ENCODE results near the gene PTPRQ. TPM values are rescaled to one million over a fixed set of nuclear protein-coding genes. Genes with fewer than 3 reads are reported as not detected.

The PTPRQ gene
- total RNA-seq, 2 donors from 2014 or later = 11.9 to 17.6 TPM

DNA sequence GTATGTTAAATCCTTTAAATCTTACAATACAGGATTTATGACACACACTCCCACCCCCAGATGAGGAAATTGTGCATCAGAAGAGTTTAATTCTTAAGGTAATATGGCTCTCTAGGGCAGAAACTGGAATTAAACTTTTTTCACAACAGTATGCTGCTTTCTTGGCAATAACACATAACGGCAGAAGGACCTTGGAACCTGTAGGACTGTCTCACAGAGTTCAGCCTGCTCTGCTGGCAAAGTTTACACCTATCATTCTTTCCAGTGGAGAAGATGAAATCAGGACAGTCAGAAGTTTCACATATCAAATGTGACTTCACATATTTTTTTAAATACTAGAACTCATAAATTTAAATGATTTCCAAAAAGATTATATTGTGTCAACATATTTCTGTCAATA is 232.8 kb downstream of the PTPRQ start:
- Histone ChIP-seq H3K4me1 (no peaks in the 10 kb centered on the region), H3K27ac (no peak overlapping the region)

DNA sequence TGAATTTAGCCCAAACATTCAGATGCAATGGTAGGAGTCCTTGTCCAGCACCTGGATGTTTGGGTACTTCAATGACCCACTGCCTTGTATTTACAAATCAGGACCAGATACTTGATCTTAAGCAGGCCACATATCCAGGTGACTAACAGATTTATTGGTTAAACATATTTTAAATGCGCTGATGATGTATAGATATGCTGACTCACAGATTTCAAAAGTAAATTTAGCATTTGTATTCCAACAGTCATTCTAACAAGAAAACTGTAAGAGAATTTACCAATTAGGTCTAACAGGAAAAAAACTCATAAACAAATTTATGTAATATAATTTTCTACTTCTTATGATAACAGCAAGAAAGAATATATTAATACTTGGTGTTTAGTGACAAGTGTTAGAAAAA is 234.0 kb downstream of the PTPRQ start:
- DNase-seq (ENCODE audit: low spot score) = no peak
- no peak overlapping the region for H3K4me3 ChIP-seq
- TF ChIP-seq, protein P1, sequence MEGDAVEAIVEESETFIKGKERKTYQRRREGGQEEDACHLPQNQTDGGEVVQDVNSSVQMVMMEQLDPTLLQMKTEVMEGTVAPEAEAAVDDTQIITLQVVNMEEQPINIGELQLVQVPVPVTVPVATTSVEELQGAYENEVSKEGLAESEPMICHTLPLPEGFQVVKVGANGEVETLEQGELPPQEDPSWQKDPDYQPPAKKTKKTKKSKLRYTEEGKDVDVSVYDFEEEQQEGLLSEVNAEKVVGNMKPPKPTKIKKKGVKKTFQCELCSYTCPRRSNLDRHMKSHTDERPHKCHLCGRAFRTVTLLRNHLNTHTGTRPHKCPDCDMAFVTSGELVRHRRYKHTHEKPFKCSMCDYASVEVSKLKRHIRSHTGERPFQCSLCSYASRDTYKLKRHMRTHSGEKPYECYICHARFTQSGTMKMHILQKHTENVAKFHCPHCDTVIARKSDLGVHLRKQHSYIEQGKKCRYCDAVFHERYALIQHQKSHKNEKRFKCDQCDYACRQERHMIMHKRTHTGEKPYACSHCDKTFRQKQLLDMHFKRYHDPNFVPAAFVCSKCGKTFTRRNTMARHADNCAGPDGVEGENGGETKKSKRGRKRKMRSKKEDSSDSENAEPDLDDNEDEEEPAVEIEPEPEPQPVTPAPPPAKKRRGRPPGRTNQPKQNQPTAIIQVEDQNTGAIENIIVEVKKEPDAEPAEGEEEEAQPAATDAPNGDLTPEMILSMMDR (IDR thresholded peaks at IDR 0.05) = no peak
- no peaks in the 10 kb centered on the region for H3K36me3 ChIP-seq
- no peaks in the 10 kb centered on the region for H3K27me3 ChIP-seq
- H3K4me1 ChIP-seq = no peaks in the 10 kb centered on the region
- H3K27ac ChIP-seq = no peak overlapping the region
- H3K9me3 ChIP-seq = no peaks in the 10 kb centered on the region

More for the DNA sequence above, 232.8 kb downstream of the PTPRQ start:
- Histone ChIP-seq H3K27me3 (no peaks in the 10 kb centered on the region), H3K36me3 (no peaks in the 10 kb centered on the region), H3K9me3 (no peaks in the 10 kb centered on the region), H3K4me3 (no peak overlapping the region)
- TF ChIP-seq, protein P1 (IDR thresholded peaks at IDR 0.05) = no peak
- DNase-seq (ENCODE audit: low spot score) = no peak

DNA sequence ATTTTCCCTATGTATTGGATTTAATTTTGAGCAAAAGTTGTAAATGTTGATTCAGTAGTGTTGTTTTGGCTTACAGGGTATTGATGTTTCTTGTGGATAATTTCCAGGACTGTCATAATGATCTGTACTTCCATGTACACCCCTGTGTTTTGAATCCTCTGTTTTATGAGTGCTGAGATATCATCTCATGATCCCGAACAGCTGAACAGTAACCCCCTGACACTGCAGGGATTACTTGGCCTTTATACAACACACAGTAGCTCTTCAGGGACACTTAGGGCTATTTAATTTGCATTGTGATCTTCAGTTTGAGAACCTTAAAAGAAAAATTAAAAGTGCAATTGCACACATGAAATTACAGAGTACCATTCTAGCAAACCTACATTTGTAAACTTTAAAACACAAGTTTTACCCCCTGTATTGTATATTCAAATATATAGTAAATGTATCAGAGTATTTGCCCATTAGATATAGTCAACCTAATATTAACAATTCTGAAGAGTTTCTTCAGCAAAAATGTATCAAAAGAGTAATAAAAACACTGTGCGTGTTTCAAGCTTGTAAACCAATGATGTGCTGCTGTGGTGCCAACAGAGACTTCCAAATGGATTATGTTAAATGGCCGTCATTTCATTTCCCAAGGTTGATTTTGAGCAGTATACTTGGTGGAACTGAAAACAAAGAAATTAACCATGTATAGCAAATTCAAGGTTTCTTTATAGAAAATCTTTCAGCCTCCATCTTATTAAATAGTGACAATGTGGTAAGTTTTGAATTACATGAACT is 235.5 kb downstream of the PTPRQ start:
- no peak for DNase-seq (ENCODE audit: low spot score)
- Histone ChIP-seq H3K27me3 (no peaks in the 10 kb centered on the region), H3K27ac (no peak overlapping the region), H3K4me1 (no peaks in the 10 kb centered on the region), H3K4me3 (no peak overlapping the region), H3K9me3 (no peaks in the 10 kb centered on the region), H3K36me3 (no peaks in the 10 kb centered on the region)
- TF ChIP-seq, protein P1 (IDR thresholded peaks at IDR 0.05) = no peak

DNA sequence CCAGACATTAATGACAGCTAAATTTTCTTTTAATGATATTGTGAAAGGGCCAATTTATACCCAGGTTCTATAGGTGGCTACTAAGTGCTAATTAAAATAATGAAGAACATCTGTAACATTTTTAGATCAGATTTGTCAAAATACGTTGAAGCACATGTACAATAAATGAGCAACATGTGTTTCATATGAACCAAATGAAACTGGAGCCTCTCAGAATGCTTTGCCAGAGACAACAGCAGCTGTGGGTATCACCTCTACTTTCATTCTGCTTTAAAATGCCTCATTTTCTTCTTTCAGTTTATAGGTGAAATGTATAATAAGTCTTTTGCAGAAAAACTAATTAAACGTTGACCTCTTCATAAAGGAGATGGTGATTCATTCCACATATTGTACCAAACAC is 237.3 kb downstream of the PTPRQ start:
- Histone ChIP-seq H3K9me3 (no peaks in the 10 kb centered on the region), H3K4me3 (no peak overlapping the region), H3K36me3 (no peaks in the 10 kb centered on the region), H3K27ac (no peak overlapping the region), H3K27me3 (no peaks in the 10 kb centered on the region), H3K4me1 (no peaks in the 10 kb centered on the region)
- no peak for DNase-seq (ENCODE audit: low spot score)
- TF ChIP-seq, protein P1 (IDR thresholded peaks at IDR 0.05) = no peak

DNA sequence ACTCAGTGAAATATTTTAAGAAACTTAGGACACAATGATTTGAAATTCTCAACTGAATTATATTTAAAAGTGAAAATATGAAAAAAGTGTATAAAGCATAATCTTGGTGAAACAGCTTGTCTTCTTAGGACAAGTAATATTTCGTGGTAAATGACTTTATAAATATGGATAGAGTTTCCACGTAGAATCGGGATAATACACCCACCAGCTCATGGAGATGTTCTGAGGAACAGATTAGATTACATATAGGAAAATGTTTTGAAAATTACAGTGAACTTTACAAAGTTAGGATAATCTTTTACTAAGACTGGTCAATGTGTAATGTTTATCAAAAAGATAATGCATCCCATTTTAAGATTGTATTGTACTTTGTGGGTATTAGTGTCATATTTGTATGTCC is 237.8 kb downstream of the PTPRQ start:
- no peaks in the 10 kb centered on the region for H3K9me3 ChIP-seq
- H3K4me3 ChIP-seq = no peak overlapping the region
- H3K27me3 ChIP-seq = no peaks in the 10 kb centered on the region
- no peaks in the 10 kb centered on the region for H3K4me1 ChIP-seq
- H3K27ac ChIP-seq = no peak overlapping the region
- H3K36me3 ChIP-seq = no peaks in the 10 kb centered on the region
- TF ChIP-seq, protein P1 (IDR thresholded peaks at IDR 0.05) = no peak
- DNase-seq (ENCODE audit: low spot score) = no peak

DNA sequence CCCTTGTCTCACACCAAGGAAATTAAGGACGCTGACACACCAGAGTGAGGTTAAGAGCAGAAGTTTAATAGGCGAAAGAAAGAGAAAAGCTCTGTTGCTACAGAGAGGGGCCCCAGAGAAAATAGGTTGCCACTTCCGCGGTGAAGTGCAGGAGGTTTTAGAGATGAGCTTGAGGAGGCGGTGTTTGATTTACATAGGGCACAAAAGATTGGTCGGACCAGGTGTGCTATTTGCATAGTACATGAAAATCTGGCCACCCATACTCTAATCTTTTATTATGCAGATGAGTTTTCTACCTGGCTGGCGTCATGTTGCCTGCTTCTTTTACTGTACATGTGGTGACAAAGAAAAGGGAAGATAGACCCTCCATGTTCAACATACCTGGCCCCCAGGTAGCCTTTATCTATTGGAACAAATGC is 240.1 kb downstream of the PTPRQ start:
- Histone ChIP-seq H3K4me3 (no peak overlapping the region), H3K27me3 (no peaks in the 10 kb centered on the region), H3K4me1 (no peaks in the 10 kb centered on the region), H3K9me3 (no peaks in the 10 kb centered on the region), H3K36me3 (no peaks in the 10 kb centered on the region), H3K27ac (no peak overlapping the region)
- TF ChIP-seq, protein P1 (IDR thresholded peaks at IDR 0.05) = no peak
- no peak for DNase-seq (ENCODE audit: low spot score)
